ENCODE results near the gene SMPD2. TPM values are rescaled to one million over a fixed set of nuclear protein-coding genes. Genes with fewer than 3 reads are reported as not detected.

Gene SMPD2
- total RNA-seq, 1 experiment from 2014 or later = 19.9 TPM

- H3K27me3 Mint-ChIP-seq (ENCODE audit: insufficient read depth, unreplicated experiment) = no peaks in the 10 kb centered on the region
- H3K9me3 Mint-ChIP-seq (ENCODE audit: unreplicated experiment) = no peaks in the 10 kb centered on the region
- H3K4me1 Mint-ChIP-seq (ENCODE audit: insufficient read depth, unreplicated experiment) = peaks cover 31% of the 10 kb centered on the region
- CTCF ChIA-PET = no interaction called here
- peaks cover 82% of the 10 kb centered on the region for H3K36me3 Mint-ChIP-seq (ENCODE audit: insufficient read depth, unreplicated experiment)
- no peak overlapping the region for H3K4me3 Mint-ChIP-seq (ENCODE audit: unreplicated experiment)
- POLR2A ChIA-PET = no interaction called here
- H3K27ac Mint-ChIP-seq (ENCODE audit: low read depth, unreplicated experiment) = no peak overlapping the region
- no TSS peak for BruUV-seq (replicated peaks)
- no peak for DNase-seq (ENCODE audit: unreplicated experiment)
- intact Hi-C loops (cut with micrococcal nuclease) = no loop called here
- TF ChIP-seq CTCF (IDR thresholded peaks at IDR 0.05; ENCODE audit: unreplicated experiment) = no peak
Measured at GRCh38 chr6:109477725-109478124, 37.2 kb downstream of the SMPD2 start.

GRCh38 chr6:109478222-109478805 lies 37.8 kb downstream of the SMPD2 start:
- CTCF ChIA-PET = interaction anchor here (0.5 kb wide), 1 partner anchor 475 kb away, joined by 3 read pairs; no protein-coding TSS in a partner anchor
- Mint-ChIP-seq H3K4me3 (ENCODE audit: unreplicated experiment) (peak overlapping the region; percentile 61), H3K27ac (ENCODE audit: low read depth, unreplicated experiment) (peak overlapping the region; percentile 8), H3K27me3 (ENCODE audit: insufficient read depth, unreplicated experiment) (no peaks in the 10 kb centered on the region), H3K36me3 (ENCODE audit: insufficient read depth, unreplicated experiment) (peaks cover 82% of the 10 kb centered on the region), H3K9me3 (ENCODE audit: unreplicated experiment) (no peaks in the 10 kb centered on the region), H3K4me1 (ENCODE audit: insufficient read depth, unreplicated experiment) (peaks cover 31% of the 10 kb centered on the region)
- no peak for DNase-seq (ENCODE audit: unreplicated experiment)
- BruUV-seq (replicated peaks) = no TSS peak
- POLR2A ChIA-PET = interaction anchor here (0.8 kb wide), 1 partner anchor 37 kb away, joined by 3 read pairs; the partner anchor contains the start of gene SMPD2
- no peak for TF ChIP-seq CTCF (IDR thresholded peaks at IDR 0.05; ENCODE audit: unreplicated experiment)
- intact Hi-C loops (cut with micrococcal nuclease) = no loop called here

- no peak for TF ChIP-seq CTCF (IDR thresholded peaks at IDR 0.05; ENCODE audit: unreplicated experiment)
- POLR2A ChIA-PET = interaction anchor here (0.6 to 0.8 kb wide), 2 partner anchors 38 to 92 kb away, joined by 3 read pairs; partner anchors contain the start of gene SMPD2
- H3K27me3 Mint-ChIP-seq (ENCODE audit: insufficient read depth, unreplicated experiment) = no peaks in the 10 kb centered on the region
- CTCF ChIA-PET = interaction anchor here (1.0 kb wide), 1 partner anchor 561 kb away, joined by 3 read pairs; no protein-coding TSS in a partner anchor
- no peaks in the 10 kb centered on the region for H3K9me3 Mint-ChIP-seq (ENCODE audit: unreplicated experiment)
- peaks cover 31% of the 10 kb centered on the region for H3K4me1 Mint-ChIP-seq (ENCODE audit: insufficient read depth, unreplicated experiment)
- intact Hi-C loops (cut with micrococcal nuclease) = no loop called here
- no peak overlapping the region for H3K27ac Mint-ChIP-seq (ENCODE audit: low read depth, unreplicated experiment)
- BruUV-seq (replicated peaks) = no TSS peak
- H3K4me3 Mint-ChIP-seq (ENCODE audit: unreplicated experiment) = peak overlapping the region; percentile 61
- no peak for DNase-seq (ENCODE audit: unreplicated experiment)
- peaks cover 74% of the 10 kb centered on the region for H3K36me3 Mint-ChIP-seq (ENCODE audit: insufficient read depth, unreplicated experiment)
Measured at GRCh38 chr6:109478841-109479624, 38.5 kb downstream of the SMPD2 start.

- Mint-ChIP-seq H3K4me1 (ENCODE audit: insufficient read depth, unreplicated experiment) (peaks cover 31% of the 10 kb centered on the region), H3K27ac (ENCODE audit: low read depth, unreplicated experiment) (no peak overlapping the region), H3K4me3 (ENCODE audit: unreplicated experiment) (peak overlapping the region; percentile 89), H3K36me3 (ENCODE audit: insufficient read depth, unreplicated experiment) (peaks cover 60% of the 10 kb centered on the region), H3K9me3 (ENCODE audit: unreplicated experiment) (no peaks in the 10 kb centered on the region), H3K27me3 (ENCODE audit: insufficient read depth, unreplicated experiment) (no peaks in the 10 kb centered on the region)
- POLR2A ChIA-PET = interaction anchor here (2.1 kb wide), 1 partner anchor 40 kb away, joined by 13 read pairs; the partner anchor contains the start of genes PPIL6 and SMPD2
- BruUV-seq (replicated peaks) = TSS peak; percentile 54
- DNase-seq (ENCODE audit: unreplicated experiment) = no peak
- CTCF ChIA-PET = interaction anchor here (0.8 to 1.6 kb wide), 2 partner anchors 24 to 558 kb away, joined by 3 to 7 read pairs; no protein-coding TSS in a partner anchor
- intact Hi-C loops (cut with micrococcal nuclease) = no loop called here
- TF ChIP-seq CTCF (IDR thresholded peaks at IDR 0.05; ENCODE audit: unreplicated experiment) = no peak
Measured at GRCh38 chr6:109480993-109481480, 40.5 kb downstream of the SMPD2 start.
